ENCODE results near the gene NLRP1. TPM values are rescaled to one million over a fixed set of nuclear protein-coding genes. Genes with fewer than 3 reads are reported as not detected.
"Not testable (repeated sequence)": the region's sequence is repeated elsewhere in the genome, so short reads cannot be mapped to it uniquely, and the experiment has no call there.

The NLRP1 gene
- total RNA-seq, 1 experiment from 2014 or later: 23.5 TPM

GRCh38 chr17:5587438-5588032, 3.2 kb upstream of the NLRP1 start:
- peak; percentile 81 for DNase-seq (ENCODE audit: low read depth)

- DNase-seq (ENCODE audit: low read depth): peak; percentile 71
Observed at GRCh38 chr17:5585836-5586521, 1.7 kb upstream of the NLRP1 start.

- no peak for DNase-seq (ENCODE audit: low read depth)
Observed at GRCh38 chr17:5585287-5585794, 1.0 kb upstream of the NLRP1 start.

- no peak for DNase-seq (ENCODE audit: low read depth)
Observed at GRCh38 chr17:5583426-5584382, 605 bp downstream of the NLRP1 start.

GRCh38 chr17:5582209-5583185, 1.8 kb downstream of the NLRP1 start:
- DNase-seq (ENCODE audit: low read depth): no peak

GRCh38 chr17:5581655-5582054, 2.7 kb downstream of the NLRP1 start:
- no peak for DNase-seq (ENCODE audit: low read depth)

GRCh38 chr17:5580969-5581368, 3.3 kb downstream of the NLRP1 start:
- no peak for DNase-seq (ENCODE audit: low read depth)

- peak; percentile 16 for DNase-seq (ENCODE audit: low read depth)
Observed at GRCh38 chr17:5580367-5580766, 3.9 kb downstream of the NLRP1 start.

GRCh38 chr17:5578768-5579167, 5.5 kb downstream of the NLRP1 start:
- DNase-seq (ENCODE audit: low read depth): not testable (repeated sequence)

- not testable (repeated sequence) for DNase-seq (ENCODE audit: low read depth)
Observed at GRCh38 chr17:5573017-5573416, 11.3 kb downstream of the NLRP1 start.

GRCh38 chr17:5571281-5571680, 13.0 kb downstream of the NLRP1 start:
- no peak for DNase-seq (ENCODE audit: low read depth)

- no peak for DNase-seq (ENCODE audit: low read depth)
Observed at GRCh38 chr17:5565808-5566207, 18.5 kb downstream of the NLRP1 start.

GRCh38 chr17:5563456-5563855, 20.9 kb downstream of the NLRP1 start:
- peak; percentile 32 for DNase-seq (ENCODE audit: low read depth)

- DNase-seq (ENCODE audit: low read depth): no peak
Observed at GRCh38 chr17:5562661-5563360, 21.5 kb downstream of the NLRP1 start.

GRCh38 chr17:5561736-5562571, 22.4 kb downstream of the NLRP1 start:
- DNase-seq (ENCODE audit: low read depth): no peak

GRCh38 chr17:5560361-5560988, 23.8 kb downstream of the NLRP1 start:
- no peak for DNase-seq (ENCODE audit: low read depth)

- DNase-seq (ENCODE audit: low read depth): no peak
Observed at GRCh38 chr17:5558815-5559785, 25.2 kb downstream of the NLRP1 start.

- DNase-seq (ENCODE audit: low read depth): no peak
Observed at GRCh38 chr17:5557990-5558389, 26.3 kb downstream of the NLRP1 start.

All from M059J (cell line).